NB4 (cell line): Measurements from ENCODE around the gene CYP2S1.

ENCODE experiments used
- DNase-seq: peaks from one replicate; pipeline ENCODE4 v3.0.0; 2010; ENCODE audit warnings: low read depth
- H3K4me3 ChIP-seq: one replicate; pipeline ENCODE4 v1.5.1; 2011; ENCODE audit warnings: mild to moderate bottlenecking, low read depth, low read length, moderate library complexity
- MYC ChIP-seq: IDR thresholded peaks from 2 replicates; pipeline ENCODE4 v1.6.1; 2011; ENCODE audit warnings: low read depth, low read length
- POLR2A ChIP-seq: IDR thresholded peaks from 2 replicates; pipeline ENCODE4 v1.6.1; 2011; ENCODE audit warnings: mild to moderate bottlenecking; ENCODE audit not compliant: insufficient read length; ENCODE audit errors: extremely low read depth
- TF ChIP-seq, protein P1 (sequence below): IDR thresholded peaks from 2 replicates; pipeline ENCODE4 v1.6.1; 2011; ENCODE audit warnings: low read depth, low read length
- TF ChIP-seq, protein P2 (sequence below): IDR thresholded peaks from one replicate; pipeline ENCODE4 v1.5.1; 2012; ENCODE audit warnings: low read depth, low read length

The CYP2S1 gene

DNA sequence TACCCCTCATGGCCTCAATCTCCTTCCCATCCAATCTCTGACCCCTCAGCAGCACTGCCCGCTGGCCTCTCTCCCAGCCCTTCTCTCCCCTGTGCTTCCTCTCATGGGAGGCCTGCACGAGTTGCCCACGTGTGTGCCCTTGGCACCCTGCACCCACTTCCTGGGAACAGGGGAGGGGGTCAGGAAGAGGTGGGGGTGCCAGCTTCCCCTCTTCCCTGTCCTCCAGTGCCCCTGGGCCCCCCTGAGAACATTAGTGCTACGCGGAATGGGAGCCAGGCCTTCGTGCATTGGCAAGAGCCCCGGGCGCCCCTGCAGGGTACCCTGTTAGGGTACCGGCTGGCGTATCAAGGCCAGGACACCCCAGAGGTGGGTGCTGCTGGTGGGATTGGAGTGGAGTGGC, 45.2 kb downstream of the CYP2S1 start:
- TF ChIP-seq POLR2A (no peak), MYC (no peak)
- TF ChIP-seq, protein P1, sequence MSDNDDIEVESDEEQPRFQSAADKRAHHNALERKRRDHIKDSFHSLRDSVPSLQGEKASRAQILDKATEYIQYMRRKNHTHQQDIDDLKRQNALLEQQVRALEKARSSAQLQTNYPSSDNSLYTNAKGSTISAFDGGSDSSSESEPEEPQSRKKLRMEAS, result no peak
- TF ChIP-seq, protein P2, sequence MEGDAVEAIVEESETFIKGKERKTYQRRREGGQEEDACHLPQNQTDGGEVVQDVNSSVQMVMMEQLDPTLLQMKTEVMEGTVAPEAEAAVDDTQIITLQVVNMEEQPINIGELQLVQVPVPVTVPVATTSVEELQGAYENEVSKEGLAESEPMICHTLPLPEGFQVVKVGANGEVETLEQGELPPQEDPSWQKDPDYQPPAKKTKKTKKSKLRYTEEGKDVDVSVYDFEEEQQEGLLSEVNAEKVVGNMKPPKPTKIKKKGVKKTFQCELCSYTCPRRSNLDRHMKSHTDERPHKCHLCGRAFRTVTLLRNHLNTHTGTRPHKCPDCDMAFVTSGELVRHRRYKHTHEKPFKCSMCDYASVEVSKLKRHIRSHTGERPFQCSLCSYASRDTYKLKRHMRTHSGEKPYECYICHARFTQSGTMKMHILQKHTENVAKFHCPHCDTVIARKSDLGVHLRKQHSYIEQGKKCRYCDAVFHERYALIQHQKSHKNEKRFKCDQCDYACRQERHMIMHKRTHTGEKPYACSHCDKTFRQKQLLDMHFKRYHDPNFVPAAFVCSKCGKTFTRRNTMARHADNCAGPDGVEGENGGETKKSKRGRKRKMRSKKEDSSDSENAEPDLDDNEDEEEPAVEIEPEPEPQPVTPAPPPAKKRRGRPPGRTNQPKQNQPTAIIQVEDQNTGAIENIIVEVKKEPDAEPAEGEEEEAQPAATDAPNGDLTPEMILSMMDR, result no peak
- DNase-seq, result no peak
- H3K4me3 ChIP-seq, result no peak overlapping the region

- no peak for DNase-seq
- H3K4me3 ChIP-seq, result no peak overlapping the region
- no peak for TF ChIP-seq MYC
- TF ChIP-seq, protein P2, result no peak
- TF ChIP-seq, protein P1, result no peak
- TF ChIP-seq POLR2A, result no peak
Observed at GRCh38 chr19:41239363-41239762, 46.3 kb downstream of the CYP2S1 start.

GRCh38 chr19:41239961-41240574, 47.0 kb downstream of the CYP2S1 start:
- no peak for DNase-seq
- TF ChIP-seq POLR2A (no peak), MYC (no peak)
- TF ChIP-seq, protein P2, result no peak
- TF ChIP-seq, protein P1, result no peak
- no peak overlapping the region for H3K4me3 ChIP-seq

DNA sequence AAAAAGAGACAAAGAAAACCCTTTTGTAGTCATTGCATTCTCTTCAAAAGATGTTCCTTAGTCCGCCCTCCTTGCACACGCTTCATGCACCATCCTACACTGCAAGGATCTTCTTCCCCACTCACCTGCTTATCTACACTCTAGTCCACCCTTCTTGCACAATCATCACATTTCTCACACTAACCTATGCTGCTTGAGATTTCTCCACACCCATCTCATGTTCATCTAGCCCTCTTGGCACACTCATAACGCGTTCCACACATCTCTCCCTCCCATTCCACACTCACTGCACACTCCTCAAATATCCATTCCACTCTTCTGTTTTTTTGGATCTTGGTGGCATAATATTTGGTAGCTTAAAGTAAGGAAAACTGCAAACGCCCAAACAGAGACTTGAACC, 48.8 kb downstream of the CYP2S1 start:
- TF ChIP-seq, protein P2, result no peak
- TF ChIP-seq, protein P1, result no peak
- TF ChIP-seq POLR2A, result no peak
- TF ChIP-seq MYC, result no peak
- no peak for DNase-seq
- no peak overlapping the region for H3K4me3 ChIP-seq

DNA sequence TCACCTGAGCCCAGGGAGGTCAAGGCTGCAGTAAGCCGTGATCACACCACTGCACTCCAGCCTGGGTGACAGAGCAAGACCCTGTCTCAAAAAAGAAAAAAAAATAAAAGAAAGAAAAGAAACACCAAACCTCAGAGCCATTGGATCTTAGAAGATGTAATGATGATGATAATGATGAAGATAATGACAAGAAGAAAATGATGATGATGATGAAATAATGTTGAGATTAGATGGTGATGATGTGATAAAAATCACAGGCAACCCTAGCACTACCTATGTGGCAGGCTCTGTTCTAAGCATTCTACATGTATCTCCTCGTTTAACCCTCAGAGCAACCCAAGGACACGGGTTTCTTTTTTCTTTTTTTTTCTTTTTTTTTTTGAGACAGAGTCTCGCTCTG, 51.1 kb downstream of the CYP2S1 start:
- H3K4me3 ChIP-seq, result no peak overlapping the region
- no peak for DNase-seq
- TF ChIP-seq, protein P1, result no peak
- TF ChIP-seq MYC, result no peak
- no peak for TF ChIP-seq POLR2A
- TF ChIP-seq, protein P2, result no peak

GRCh38 chr19:41245843-41246242, 52.8 kb downstream of the CYP2S1 start:
- TF ChIP-seq, protein P2, result no peak
- no peak for TF ChIP-seq MYC
- TF ChIP-seq POLR2A, result no peak
- TF ChIP-seq, protein P1, result no peak
- DNase-seq, result no peak
- H3K4me3 ChIP-seq, result no peak overlapping the region
